ENCODE data around the gene GALNT9. TPM values are rescaled to one million over a fixed set of nuclear protein-coding genes. Genes with fewer than 3 reads are reported as not detected.

The GALNT9 gene
- polyA plus RNA-seq, 2 of the 4 experiments (the other 2 are of a cell fraction): 0.66 to 2.8 TPM

DNA sequence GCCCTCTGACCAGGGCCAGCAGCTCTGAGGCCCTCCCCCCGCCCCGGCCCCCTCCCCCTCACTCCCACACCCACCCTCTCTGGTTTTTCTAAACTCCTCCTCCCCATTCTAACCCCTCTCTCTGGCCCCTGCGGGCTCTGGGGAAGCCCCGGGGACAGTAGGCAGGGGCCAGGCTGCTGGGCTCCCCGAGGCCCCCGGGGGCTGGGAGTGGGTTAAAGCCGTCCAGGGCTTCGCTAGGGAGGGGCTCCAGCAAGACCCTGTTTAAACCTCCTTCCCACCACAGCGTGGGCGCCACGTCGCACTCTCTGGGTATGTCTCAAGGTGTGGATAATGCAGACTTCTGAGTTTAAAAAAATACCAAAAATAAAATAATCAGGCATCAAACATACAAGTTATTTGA is 51.4 kb downstream of the GALNT9 start:
- ChIA-PET POLR2A (no interaction called here), CTCF (interaction anchor here (1.2 kb wide), 1 partner anchor 136 kb away, joined by 3 read pairs; no protein-coding TSS in a partner anchor)
- no peak overlapping the region for H3K27ac ChIP-seq
- FAIRE-seq: no peak
- no peak overlapping the region for H3K4me3 ChIP-seq
- TF ChIP-seq JUNB (IDR thresholded peaks at IDR 0.05): no peak
- DNase-seq (ENCODE audit: low read depth in 1 of 2, low spot score in 1 of 2): no peak
- 0 out of 3 replicates have a peak, but pooled peaks cover 3% of the 10 kb centered on the region for H3K4me1 ChIP-seq
- no peak overlapping the region for H3K4me2 ChIP-seq
- H3K9me3 ChIP-seq: no peaks in the 10 kb centered on the region
- no peak for ATAC-seq
- 72% methylated on average over 9 of the region's 12 CpGs for WGBS (ENCODE audit: missing lambda C conversion rate)

- 77% methylated on average over 22 of the region's 31 CpGs for WGBS (ENCODE audit: missing lambda C conversion rate)
- Histone ChIP-seq H3K4me3 (no peak overlapping the region), H3K4me1 (0 out of 3 replicates have a peak, but pooled peaks cover 3% of the 10 kb centered on the region), H3K27ac (no peak overlapping the region), H3K4me2 (no peak overlapping the region), H3K9me3 (no peaks in the 10 kb centered on the region)
- DNase-seq (ENCODE audit: low read depth in 1 of 2, low spot score in 1 of 2) (no peak), FAIRE-seq (no peak), ATAC-seq (no peak)
- ChIA-PET CTCF (interaction anchor here (1.2 kb wide), 1 partner anchor 137 kb away, joined by 3 read pairs; no protein-coding TSS in a partner anchor), POLR2A (no interaction called here)
- TF ChIP-seq, protein P1, sequence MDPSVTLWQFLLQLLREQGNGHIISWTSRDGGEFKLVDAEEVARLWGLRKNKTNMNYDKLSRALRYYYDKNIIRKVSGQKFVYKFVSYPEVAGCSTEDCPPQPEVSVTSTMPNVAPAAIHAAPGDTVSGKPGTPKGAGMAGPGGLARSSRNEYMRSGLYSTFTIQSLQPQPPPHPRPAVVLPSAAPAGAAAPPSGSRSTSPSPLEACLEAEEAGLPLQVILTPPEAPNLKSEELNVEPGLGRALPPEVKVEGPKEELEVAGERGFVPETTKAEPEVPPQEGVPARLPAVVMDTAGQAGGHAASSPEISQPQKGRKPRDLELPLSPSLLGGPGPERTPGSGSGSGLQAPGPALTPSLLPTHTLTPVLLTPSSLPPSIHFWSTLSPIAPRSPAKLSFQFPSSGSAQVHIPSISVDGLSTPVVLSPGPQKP (IDR thresholded peaks at IDR 0.05; ENCODE audit: low read depth, low read length): no peak
- no peak for TF ChIP-seq BCL3 (IDR thresholded peaks at IDR 0.05)
- no peak for TF ChIP-seq POLR2AphosphoS2 (conservative IDR thresholded peaks at IDR 0.05; ENCODE audit: low read length)
- no peak for TF ChIP-seq PHF8 (IDR thresholded peaks at IDR 0.05; ENCODE audit: borderline replicate concordance, low read depth)
- TF ChIP-seq ESRRA (IDR thresholded peaks at IDR 0.05; ENCODE audit: borderline replicate concordance, low read length): no peak
- no peak for TF ChIP-seq EHMT2 (IDR thresholded peaks at IDR 0.05; ENCODE audit: low read depth)
- no peak for TF ChIP-seq ZC3H11A (IDR thresholded peaks at IDR 0.05)
- no peak for TF ChIP-seq EHF (CRISPR knock-in tag; IDR thresholded peaks at IDR 0.05)
- TF ChIP-seq FOSB (CRISPR knock-in tag; IDR thresholded peaks at IDR 0.05): no peak
Measured at GRCh38 chr12:132277374-132277941, 51.9 kb downstream of the GALNT9 start.

DNA sequence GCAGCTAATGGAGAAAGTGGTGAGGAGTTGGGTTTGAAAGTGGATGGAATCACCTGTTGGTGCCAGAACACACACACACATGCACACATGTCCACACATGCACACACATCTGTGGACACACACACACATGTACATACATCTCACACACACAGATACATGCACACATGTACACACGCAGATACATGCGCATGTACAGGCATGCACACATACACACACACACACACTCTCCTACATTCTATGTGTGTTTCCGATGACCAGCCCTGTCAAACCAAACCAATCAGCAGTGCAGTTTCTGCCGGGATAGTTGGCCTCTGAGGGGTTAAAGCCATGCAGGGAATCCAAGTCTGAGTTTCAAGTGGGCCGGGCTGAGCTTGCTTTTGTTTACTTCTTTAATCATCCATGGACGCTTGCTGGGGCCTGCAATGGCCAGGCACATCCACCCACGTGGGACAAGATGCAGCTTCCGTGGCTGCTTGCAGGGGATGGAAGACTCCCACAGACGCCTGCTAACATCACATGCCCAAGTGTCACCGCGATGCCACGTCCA is 52.5 kb downstream of the GALNT9 start:
- TF ChIP-seq ZSCAN20 (CRISPR knock-in tag; IDR thresholded peaks at IDR 0.05) (no peak), SREBF2 (IDR thresholded peaks at IDR 0.05) (no peak), MAZ (IDR thresholded peaks at IDR 0.05; ENCODE audit: borderline replicate concordance, low read depth, low read length) (no peak), NR3C1 (IDR thresholded peaks at IDR 0.05) (no peak), HOXB5 (CRISPR knock-in tag; IDR thresholded peaks at IDR 0.05) (no peak), EHF (CRISPR knock-in tag; IDR thresholded peaks at IDR 0.05) (no peak), HOXB13 (CRISPR knock-in tag; IDR thresholded peaks at IDR 0.05; ENCODE audit: low read depth) (no peak), HMGXB4 (CRISPR knock-in tag; IDR thresholded peaks at IDR 0.05; ENCODE audit: borderline replicate concordance) (no peak), POLR2AphosphoS2 (conservative IDR thresholded peaks at IDR 0.05; ENCODE audit: low read length) (no peak), PHF8 (IDR thresholded peaks at IDR 0.05; ENCODE audit: borderline replicate concordance, low read depth) (no peak), CBX2 (IDR thresholded peaks at IDR 0.05; ENCODE audit: borderline replicate concordance, low read depth) (no peak), ZNF302 (CRISPR knock-in tag; IDR thresholded peaks at IDR 0.05) (no peak), TFCP2L1 (CRISPR knock-in tag; IDR thresholded peaks at IDR 0.05) (no peak), ZFP36 (IDR thresholded peaks at IDR 0.05; ENCODE audit: borderline replicate concordance, partially characterized antibody) (no peak)
- CTCF ChIA-PET: interaction anchor here (1.1 to 2.7 kb wide), 3 partner anchors 8 to 362 kb away, joined by 3 to 14 read pairs (median 3); no protein-coding TSS in a partner anchor
- FAIRE-seq (no peak), DNase-seq (ENCODE audit: low read depth in 1 of 2, low spot score in 1 of 2) (no peak), ATAC-seq (no peak)
- Histone ChIP-seq H3K27ac (no peak overlapping the region), H3K4me2 (no peak overlapping the region), H3K9me3 (no peaks in the 10 kb centered on the region), H3K4me3 (no peak overlapping the region), H3K4me1 (0 out of 3 replicates have a peak, but pooled peaks cover 3% of the 10 kb centered on the region)
- 63% methylated on average over 12 of the region's 12 CpGs for WGBS (ENCODE audit: missing lambda C conversion rate)
- POLR2A ChIA-PET: no interaction called here

All from A549 (cell line).